ENCODE results near the gene MALSU1.

DNA sequence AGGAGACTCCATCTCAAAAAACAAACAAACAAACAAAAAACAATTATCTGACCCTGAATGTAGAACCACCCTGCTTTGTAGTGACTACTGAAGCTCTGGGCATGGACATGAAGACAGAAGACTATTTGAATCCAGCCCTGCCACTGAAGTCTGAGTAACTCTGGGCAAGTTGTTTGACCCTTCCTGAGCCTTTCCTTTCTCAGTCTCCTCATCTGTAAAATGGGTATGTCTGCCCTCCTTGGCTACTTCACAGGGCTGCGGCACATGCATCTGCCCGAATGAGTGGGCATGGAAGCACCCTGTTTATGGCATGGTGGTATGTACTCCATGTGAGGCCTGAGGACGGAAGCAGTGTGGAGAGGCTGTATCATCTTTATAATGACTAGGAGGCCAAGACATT, 22.2 kb upstream of the MALSU1 start:
- TF ChIP-seq, protein P1, sequence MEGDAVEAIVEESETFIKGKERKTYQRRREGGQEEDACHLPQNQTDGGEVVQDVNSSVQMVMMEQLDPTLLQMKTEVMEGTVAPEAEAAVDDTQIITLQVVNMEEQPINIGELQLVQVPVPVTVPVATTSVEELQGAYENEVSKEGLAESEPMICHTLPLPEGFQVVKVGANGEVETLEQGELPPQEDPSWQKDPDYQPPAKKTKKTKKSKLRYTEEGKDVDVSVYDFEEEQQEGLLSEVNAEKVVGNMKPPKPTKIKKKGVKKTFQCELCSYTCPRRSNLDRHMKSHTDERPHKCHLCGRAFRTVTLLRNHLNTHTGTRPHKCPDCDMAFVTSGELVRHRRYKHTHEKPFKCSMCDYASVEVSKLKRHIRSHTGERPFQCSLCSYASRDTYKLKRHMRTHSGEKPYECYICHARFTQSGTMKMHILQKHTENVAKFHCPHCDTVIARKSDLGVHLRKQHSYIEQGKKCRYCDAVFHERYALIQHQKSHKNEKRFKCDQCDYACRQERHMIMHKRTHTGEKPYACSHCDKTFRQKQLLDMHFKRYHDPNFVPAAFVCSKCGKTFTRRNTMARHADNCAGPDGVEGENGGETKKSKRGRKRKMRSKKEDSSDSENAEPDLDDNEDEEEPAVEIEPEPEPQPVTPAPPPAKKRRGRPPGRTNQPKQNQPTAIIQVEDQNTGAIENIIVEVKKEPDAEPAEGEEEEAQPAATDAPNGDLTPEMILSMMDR (conservative IDR thresholded peaks at IDR 0.05; ENCODE audit: low read depth, low read length), result no peak
- no peak for TF ChIP-seq EZH2 (IDR thresholded peaks at IDR 0.05; ENCODE audit: borderline replicate concordance, low read depth, low read length, poor library complexity, severe bottlenecking)

Data from A673 (cell line).